SIG-M5 treated with dmso at 0.1 percent for 504 hours (cell line): ENCODE data around the gene CARD18.

ENCODE experiments used
- DNase-seq: peaks from one replicate; lab custom pipeline; 2025; ENCODE audit not compliant: unreplicated experiment; lab: John Stamatoyannopoulos, UW

Gene CARD18

GRCh38 chr11:105139669-105140068 lies at the start of gene CARD18:
CARD18 (minus strand) TSS chr11:105139769; CDS start chr11:105139726, 43 bp downstream.
- DNase-seq = no peak

- no peak for DNase-seq
Measured at GRCh38 chr11:105183987-105184386, 44.4 kb upstream of the CARD18 start.

- no peak for DNase-seq
Measured at GRCh38 chr11:105183426-105183825, 43.9 kb upstream of the CARD18 start.

- DNase-seq = peak; percentile 95
Measured at GRCh38 chr11:105181521-105181920, 42.0 kb upstream of the CARD18 start.

GRCh38 chr11:105181100-105181499 lies 41.5 kb upstream of the CARD18 start:
- peak; percentile 61 for DNase-seq

- no peak for DNase-seq
Measured at GRCh38 chr11:105179542-105180278, 40.1 kb upstream of the CARD18 start.

GRCh38 chr11:105177658-105178057 lies 38.1 kb upstream of the CARD18 start:
- DNase-seq = no peak

- no peak for DNase-seq
Measured at GRCh38 chr11:105168457-105168856, 28.9 kb upstream of the CARD18 start.

- DNase-seq = no peak
Measured at GRCh38 chr11:105167244-105167643, 27.7 kb upstream of the CARD18 start.

- no peak for DNase-seq
Measured at GRCh38 chr11:105164208-105164607, 24.6 kb upstream of the CARD18 start.

GRCh38 chr11:105162506-105162905 lies 22.9 kb upstream of the CARD18 start:
- no peak for DNase-seq

GRCh38 chr11:105158436-105158835 lies 18.9 kb upstream of the CARD18 start:
- no peak for DNase-seq

- no peak for DNase-seq
Measured at GRCh38 chr11:105156720-105157119, 17.2 kb upstream of the CARD18 start.

GRCh38 chr11:105156231-105156630 lies 16.7 kb upstream of the CARD18 start:
- DNase-seq = no peak

- no peak for DNase-seq
Measured at GRCh38 chr11:105155679-105156078, 16.1 kb upstream of the CARD18 start.

GRCh38 chr11:105153392-105153791 lies 13.8 kb upstream of the CARD18 start:
- DNase-seq = no peak

- no peak for DNase-seq
Measured at GRCh38 chr11:105152560-105152959, 13.0 kb upstream of the CARD18 start.

- no peak for DNase-seq
Measured at GRCh38 chr11:105152021-105152512, 12.5 kb upstream of the CARD18 start.

GRCh38 chr11:105149477-105149876 lies 9.9 kb upstream of the CARD18 start:
- no peak for DNase-seq

- no peak for DNase-seq
Measured at GRCh38 chr11:105148241-105148640, 8.7 kb upstream of the CARD18 start.

- no peak for DNase-seq
Measured at GRCh38 chr11:105144887-105145286, 5.3 kb upstream of the CARD18 start.

- DNase-seq = no peak
Measured at GRCh38 chr11:105142167-105142566, 2.6 kb upstream of the CARD18 start.

GRCh38 chr11:105137286-105137685 lies 2.3 kb downstream of the CARD18 start:
- DNase-seq = no peak
